Activated T-helper 1 cell treated with anti-CD3 and anti-CD28 coated beads, Interleukin-2, amount 50 U/mL, for 16 hours (primary cell): ENCODE measurements around the gene NKAIN2.

Experiments used
- DNase-seq, 2 donors: peaks; one replicate each; pipeline ENCODE4 v3.0.0-alpha.2; 2020; ENCODE audit warnings: low read depth in 1 of 2, low spot score in 1 of 2

The NKAIN2 gene

GRCh38 chr6:123806561-123806960 is 2.9 kb downstream of the NKAIN2 start:
- DNase-seq = no peak

- DNase-seq = no peak
These were observed 4.9 kb downstream of the NKAIN2 start for GRCh38 chr6:123808556-123808955.

GRCh38 chr6:123810214-123810613 is 6.5 kb downstream of the NKAIN2 start:
- DNase-seq = no peak

- no peak for DNase-seq
These were observed 7.3 kb downstream of the NKAIN2 start for GRCh38 chr6:123810948-123811347.

- DNase-seq = no peak
These were observed 7.7 kb downstream of the NKAIN2 start for GRCh38 chr6:123811378-123811777.

DNA sequence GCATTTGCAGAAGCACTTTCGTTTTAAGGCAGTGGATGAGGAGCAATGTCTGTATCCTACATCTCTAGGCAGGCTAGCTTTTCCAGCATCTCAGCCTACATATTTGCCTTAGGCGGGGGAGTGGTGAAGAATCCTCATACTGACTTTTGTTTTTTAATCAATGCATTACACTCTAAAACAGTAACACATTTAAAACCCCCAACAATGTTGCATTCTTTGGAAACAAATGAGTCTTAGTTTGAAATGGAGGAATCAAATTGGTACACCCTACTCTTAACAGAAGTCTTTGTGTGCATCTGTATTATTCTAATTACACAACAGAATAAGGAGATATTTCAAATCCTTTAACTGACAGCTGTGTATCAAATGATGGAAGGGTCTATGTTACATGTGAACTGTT is 9.0 kb downstream of the NKAIN2 start:
- DNase-seq = no peak

GRCh38 chr6:123821112-123821511 is 17.4 kb downstream of the NKAIN2 start:
- DNase-seq = no peak

GRCh38 chr6:123829302-123829953 is 25.8 kb downstream of the NKAIN2 start:
- DNase-seq = no peak

- DNase-seq = no peak
These were observed 26.5 kb downstream of the NKAIN2 start for GRCh38 chr6:123830120-123830519.

- no peak for DNase-seq
These were observed 35.0 kb downstream of the NKAIN2 start for GRCh38 chr6:123838505-123839234.

- DNase-seq = no peak
These were observed 37.6 kb downstream of the NKAIN2 start for GRCh38 chr6:123841067-123841896.

- DNase-seq = no peak
These were observed 40.3 kb downstream of the NKAIN2 start for GRCh38 chr6:123844011-123844410.

DNA sequence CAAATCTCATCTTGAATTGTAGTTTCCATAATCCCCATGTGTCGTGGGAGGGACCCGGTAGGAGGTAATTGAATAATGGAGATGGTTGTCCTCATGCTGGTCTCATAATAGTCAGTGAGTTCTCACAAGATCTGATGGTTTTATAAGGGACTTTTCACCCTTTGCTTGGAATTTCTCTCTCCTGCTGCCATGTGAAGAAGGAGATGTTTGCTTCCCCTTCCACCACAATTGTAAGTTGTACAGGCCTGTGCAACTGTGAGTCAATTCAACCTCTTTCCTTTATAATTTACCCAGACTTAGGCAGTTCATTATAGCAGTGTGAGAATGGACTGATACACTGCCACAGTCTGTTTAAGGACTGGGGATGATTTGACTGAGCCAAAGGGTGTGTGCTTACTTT is 44.7 kb downstream of the NKAIN2 start:
- DNase-seq = no peak

GRCh38 chr6:123849406-123849805 is 45.7 kb downstream of the NKAIN2 start:
- no peak for DNase-seq

GRCh38 chr6:123850555-123850954 is 46.9 kb downstream of the NKAIN2 start:
- no peak for DNase-seq

GRCh38 chr6:123854201-123854600 is 50.5 kb downstream of the NKAIN2 start:
- DNase-seq = no peak

- DNase-seq = no peak
These were observed 51.8 kb downstream of the NKAIN2 start for GRCh38 chr6:123855506-123855905.

DNA sequence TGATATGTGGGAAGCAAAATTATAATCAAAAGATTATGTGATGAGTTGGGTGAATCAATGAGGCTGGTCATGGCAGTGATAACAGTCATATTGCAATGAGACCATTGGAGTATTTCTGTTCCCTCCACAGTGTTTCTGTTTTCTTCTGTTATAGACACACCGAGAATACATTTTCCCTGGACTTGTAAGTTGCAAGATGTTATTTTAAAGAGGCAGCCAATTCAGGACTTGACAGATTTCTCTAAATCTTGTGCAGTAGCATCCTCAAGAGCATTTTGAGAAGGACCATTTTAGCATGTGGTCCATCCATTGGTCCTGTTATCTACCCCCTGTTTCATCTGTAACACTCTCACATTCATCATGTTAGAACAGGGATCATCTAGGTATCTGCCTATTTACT is 55.6 kb downstream of the NKAIN2 start:
- DNase-seq = no peak

- DNase-seq = no peak
These were observed 65.7 kb downstream of the NKAIN2 start for GRCh38 chr6:123869334-123869733.

- DNase-seq = no peak
These were observed 70.3 kb downstream of the NKAIN2 start for GRCh38 chr6:123873974-123874373.

DNA sequence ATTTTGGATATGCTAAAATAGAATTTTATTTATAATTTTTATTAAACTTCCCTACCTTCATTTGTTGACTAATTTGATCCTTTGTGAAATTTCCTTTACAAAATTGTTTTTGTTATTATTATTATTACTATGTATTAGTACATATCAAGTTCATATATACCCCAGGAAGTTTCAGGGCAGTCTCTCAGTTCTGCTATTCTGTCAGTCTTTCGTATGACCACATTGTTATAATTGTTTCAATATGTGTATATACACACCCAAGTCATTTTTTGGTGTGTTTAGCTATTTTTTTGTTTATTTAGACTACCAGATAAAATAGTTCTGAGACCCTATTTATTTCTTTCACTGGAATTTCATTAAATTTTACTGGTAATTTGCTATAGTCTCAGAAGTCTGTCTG is 72.1 kb downstream of the NKAIN2 start:
- no peak for DNase-seq

DNA sequence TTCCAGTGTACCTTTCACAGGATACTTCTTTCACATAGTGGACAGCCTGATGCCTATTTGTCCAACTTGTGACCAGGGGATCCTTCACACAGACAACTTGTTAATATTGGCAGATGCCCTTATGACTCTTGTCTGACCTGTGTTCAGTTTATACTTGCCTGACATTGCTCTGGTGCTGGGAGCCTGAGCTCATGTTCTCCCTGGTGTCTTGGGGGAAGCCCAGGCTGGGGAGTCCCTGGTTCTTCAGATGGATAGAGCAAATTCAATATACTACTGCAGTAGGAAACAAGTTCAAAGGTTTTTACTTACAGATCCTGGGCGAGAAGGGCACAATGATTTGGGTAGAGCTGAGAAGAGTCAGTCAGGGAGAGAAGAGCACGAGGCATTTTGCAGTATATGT is 76.1 kb downstream of the NKAIN2 start:
- no peak for DNase-seq
